ENCODE results near the gene ZNF428.

Gene ZNF428

GRCh38 chr19:43594710-43595604, 24.5 kb downstream of the ZNF428 start:
- H3K4me2 ChIP-seq (ENCODE audit: low read length) = peak overlapping the region; percentile 90
- H3K27me3 ChIP-seq (ENCODE audit: control insufficient read depth, low read length) = no peaks in the 10 kb centered on the region
- no peaks in the 10 kb centered on the region for H3K9me3 ChIP-seq (ENCODE audit: control insufficient read depth, insufficient read depth, low read length)
- peaks cover 43% of the 10 kb centered on the region for H3K36me3 ChIP-seq (ENCODE audit: control insufficient read depth, low read length)
- H3F3A ChIP-seq (ENCODE audit: control insufficient read depth, insufficient read depth) = no peaks in the 10 kb centered on the region
- no peaks in the 10 kb centered on the region for H4K20me1 ChIP-seq (ENCODE audit: control insufficient read depth, insufficient read depth, low read depth, low read length)
- peaks cover 53% of the 10 kb centered on the region for H3K79me2 ChIP-seq (ENCODE audit: control insufficient read depth, low read length)
- peak overlapping the region; percentile 33 for H3K27ac ChIP-seq (ENCODE audit: low read depth, low read length)
- H3K4me3 ChIP-seq (ENCODE audit: low read length) = peak overlapping the region; percentile 83
- peak; percentile 82 for TF ChIP-seq CTCF (IDR thresholded peaks at IDR 0.05; ENCODE audit: low read depth, low read length, poor library complexity, severe bottlenecking)
- TF ChIP-seq EZH2phosphoT487 (IDR thresholded peaks at IDR 0.05; ENCODE audit: borderline replicate concordance, low read length) = no peak
- no peaks in the 10 kb centered on the region for H3K9me2 ChIP-seq (replicated peaks; ENCODE audit: control insufficient read depth, low read length)
- H3K4me1 ChIP-seq (ENCODE audit: control insufficient read depth, low read length) = peaks cover 22% of the 10 kb centered on the region

GRCh38 chr19:43594081-43594697, 25.2 kb downstream of the ZNF428 start:
- Histone ChIP-seq H3K79me2 (ENCODE audit: control insufficient read depth, low read length) (peaks cover 48% of the 10 kb centered on the region), H3K27ac (ENCODE audit: low read depth, low read length) (no peak overlapping the region), H3K27me3 (ENCODE audit: control insufficient read depth, low read length) (no peaks in the 10 kb centered on the region), H3K9me2 (replicated peaks; ENCODE audit: control insufficient read depth, low read length) (no peaks in the 10 kb centered on the region), H4K20me1 (ENCODE audit: control insufficient read depth, insufficient read depth, low read depth, low read length) (no peaks in the 10 kb centered on the region), H3K4me1 (ENCODE audit: control insufficient read depth, low read length) (peaks cover 26% of the 10 kb centered on the region), H3K36me3 (ENCODE audit: control insufficient read depth, low read length) (peaks cover 36% of the 10 kb centered on the region), H3F3A (ENCODE audit: control insufficient read depth, insufficient read depth) (no peaks in the 10 kb centered on the region), H3K4me2 (ENCODE audit: low read length) (peak overlapping the region; percentile 90; the same call in 1 of the 2 replicates), H3K9me3 (ENCODE audit: control insufficient read depth, insufficient read depth, low read length) (no peaks in the 10 kb centered on the region), H3K4me3 (ENCODE audit: low read length) (no peak overlapping the region)
- TF ChIP-seq CTCF (IDR thresholded peaks at IDR 0.05; ENCODE audit: low read depth, low read length, poor library complexity, severe bottlenecking) (no peak), EZH2phosphoT487 (IDR thresholded peaks at IDR 0.05; ENCODE audit: borderline replicate concordance, low read length) (no peak)

- Histone ChIP-seq H3K9me3 (ENCODE audit: control insufficient read depth, insufficient read depth, low read length) (no peaks in the 10 kb centered on the region), H3K9me2 (replicated peaks; ENCODE audit: control insufficient read depth, low read length) (no peaks in the 10 kb centered on the region), H4K20me1 (ENCODE audit: control insufficient read depth, insufficient read depth, low read depth, low read length) (no peaks in the 10 kb centered on the region), H3K36me3 (ENCODE audit: control insufficient read depth, low read length) (peaks cover 23% of the 10 kb centered on the region), H3K79me2 (ENCODE audit: control insufficient read depth, low read length) (peaks cover 35% of the 10 kb centered on the region), H3F3A (ENCODE audit: control insufficient read depth, insufficient read depth) (no peaks in the 10 kb centered on the region), H3K27me3 (ENCODE audit: control insufficient read depth, low read length) (no peaks in the 10 kb centered on the region), H3K4me1 (ENCODE audit: control insufficient read depth, low read length) (peaks cover 20% of the 10 kb centered on the region), H3K4me2 (ENCODE audit: low read length) (no peak overlapping the region), H3K4me3 (ENCODE audit: low read length) (no peak overlapping the region), H3K27ac (ENCODE audit: low read depth, low read length) (no peak overlapping the region)
- no peak for TF ChIP-seq CTCF (IDR thresholded peaks at IDR 0.05; ENCODE audit: low read depth, low read length, poor library complexity, severe bottlenecking)
- TF ChIP-seq EZH2phosphoT487 (IDR thresholded peaks at IDR 0.05; ENCODE audit: borderline replicate concordance, low read length) = no peak
Observed at GRCh38 chr19:43592800-43593350, 26.6 kb downstream of the ZNF428 start.
